ENCODE results near the gene ZEB2.

ZEB2 gene

DNA sequence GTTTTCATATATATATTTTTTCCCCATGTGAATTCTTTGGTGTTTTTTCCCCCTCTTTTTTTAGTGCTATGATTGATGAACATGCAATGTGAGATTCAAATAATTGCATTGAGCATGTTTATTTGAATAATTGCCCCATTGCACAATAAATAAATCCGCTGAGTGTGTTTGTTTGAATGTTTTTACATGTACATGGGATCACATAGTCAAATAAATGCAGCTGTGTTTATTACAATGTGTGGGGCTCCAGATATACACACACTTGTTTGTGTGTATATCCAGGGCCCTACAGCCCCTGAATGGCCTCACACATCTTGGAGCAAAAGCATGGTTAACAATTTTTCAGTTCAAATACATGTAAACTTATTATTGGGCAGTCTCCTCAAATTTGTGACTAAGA lies 134.5 kb downstream of the ZEB2 start:
- Histone ChIP-seq H3K9ac (ENCODE audit: low read length) (no peak overlapping the region), H3K27ac (ENCODE audit: low read depth, low read length) (no peak overlapping the region), H3K36me3 (ENCODE audit: insufficient read depth, low read length) (no peaks in the 10 kb centered on the region), H3K27me3 (ENCODE audit: control insufficient read depth in 1 of 2, insufficient read depth in 2 of 2, low read length in 2 of 2) (no peaks in the 10 kb centered on the region), H3K4me3 (ENCODE audit: low read depth in 1 of 2, low read length in 2 of 2) (no peak overlapping the region), H3K4me1 (ENCODE audit: insufficient read depth, low read length) (no peaks in the 10 kb centered on the region), H3K9me3 (ENCODE audit: low read length) (no peaks in the 10 kb centered on the region)

GRCh38 chr2:144383571-144384100 lies 136.3 kb downstream of the ZEB2 start:
- Histone ChIP-seq H3K27me3 (ENCODE audit: control insufficient read depth in 1 of 2, insufficient read depth in 2 of 2, low read length in 2 of 2) (no peaks in the 10 kb centered on the region), H3K4me1 (ENCODE audit: insufficient read depth, low read length) (no peaks in the 10 kb centered on the region), H3K27ac (ENCODE audit: low read depth, low read length) (no peak overlapping the region), H3K9ac (ENCODE audit: low read length) (no peak overlapping the region), H3K4me3 (ENCODE audit: low read depth in 1 of 2, low read length in 2 of 2) (no peak overlapping the region), H3K9me3 (ENCODE audit: low read length) (no peaks in the 10 kb centered on the region), H3K36me3 (ENCODE audit: insufficient read depth, low read length) (no peaks in the 10 kb centered on the region)

DNA sequence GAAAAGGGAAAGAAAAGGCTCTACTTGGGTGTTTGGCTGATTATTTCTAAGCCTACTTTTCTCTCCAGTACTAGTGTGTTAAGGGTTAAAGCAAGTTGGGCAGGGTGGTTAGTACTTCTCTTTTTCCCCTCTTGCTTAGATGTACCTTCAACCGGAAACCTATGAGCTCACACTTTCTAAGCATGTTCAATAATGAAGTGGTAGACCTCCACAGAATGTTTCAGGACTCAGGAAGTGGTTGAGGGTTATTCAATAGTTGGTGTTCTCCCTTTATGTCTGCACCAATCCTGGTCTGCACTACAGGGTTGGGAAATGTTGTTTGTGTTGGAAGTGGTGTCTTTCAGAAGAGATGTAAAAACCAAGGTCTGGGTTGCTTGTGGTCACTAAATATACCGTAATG lies 137.1 kb downstream of the ZEB2 start:
- H3K27ac ChIP-seq (ENCODE audit: low read depth, low read length) = no peak overlapping the region
- H3K9ac ChIP-seq (ENCODE audit: low read length) = no peak overlapping the region
- H3K27me3 ChIP-seq (ENCODE audit: control insufficient read depth in 1 of 2, insufficient read depth in 2 of 2, low read length in 2 of 2) = no peaks in the 10 kb centered on the region
- no peaks in the 10 kb centered on the region for H3K9me3 ChIP-seq (ENCODE audit: low read length)
- no peaks in the 10 kb centered on the region for H3K36me3 ChIP-seq (ENCODE audit: insufficient read depth, low read length)
- no peak overlapping the region for H3K4me3 ChIP-seq (ENCODE audit: low read depth in 1 of 2, low read length in 2 of 2)
- no peaks in the 10 kb centered on the region for H3K4me1 ChIP-seq (ENCODE audit: insufficient read depth, low read length)

DNA sequence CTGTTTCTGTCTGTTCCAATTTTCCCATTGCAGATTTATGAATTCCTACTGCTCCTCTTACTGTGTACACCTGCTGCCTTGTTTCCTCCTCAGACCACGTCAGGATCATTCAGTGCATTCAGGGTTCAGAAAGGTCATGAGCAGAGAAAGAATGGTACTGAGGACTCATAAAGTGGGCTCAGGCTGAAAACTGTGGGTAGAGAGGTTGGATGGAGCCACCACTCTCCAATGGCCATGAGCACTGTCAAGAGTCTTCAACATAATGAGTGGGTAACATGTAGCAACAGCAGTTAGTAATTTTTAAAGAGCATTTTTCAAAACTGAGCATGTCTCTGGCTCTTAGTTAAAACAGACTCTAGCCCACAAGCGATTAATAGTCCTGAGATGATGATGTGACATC lies 138.2 kb downstream of the ZEB2 start:
- H3K4me1 ChIP-seq (ENCODE audit: insufficient read depth, low read length) = no peaks in the 10 kb centered on the region
- H3K9me3 ChIP-seq (ENCODE audit: low read length) = no peaks in the 10 kb centered on the region
- H3K27ac ChIP-seq (ENCODE audit: low read depth, low read length) = no peak overlapping the region
- no peaks in the 10 kb centered on the region for H3K36me3 ChIP-seq (ENCODE audit: insufficient read depth, low read length)
- no peak overlapping the region for H3K9ac ChIP-seq (ENCODE audit: low read length)
- H3K4me3 ChIP-seq (ENCODE audit: low read depth in 1 of 2, low read length in 2 of 2) = no peak overlapping the region
- no peaks in the 10 kb centered on the region for H3K27me3 ChIP-seq (ENCODE audit: control insufficient read depth in 1 of 2, insufficient read depth in 2 of 2, low read length in 2 of 2)

GRCh38 chr2:144379851-144380311 lies 140.0 kb downstream of the ZEB2 start:
- no peak overlapping the region for H3K4me3 ChIP-seq (ENCODE audit: low read depth in 1 of 2, low read length in 2 of 2)
- H3K27ac ChIP-seq (ENCODE audit: low read depth, low read length) = no peak overlapping the region
- H3K9ac ChIP-seq (ENCODE audit: low read length) = no peak overlapping the region
- H3K9me3 ChIP-seq (ENCODE audit: low read length) = no peaks in the 10 kb centered on the region
- H3K4me1 ChIP-seq (ENCODE audit: insufficient read depth, low read length) = no peaks in the 10 kb centered on the region
- no peaks in the 10 kb centered on the region for H3K27me3 ChIP-seq (ENCODE audit: control insufficient read depth in 1 of 2, insufficient read depth in 2 of 2, low read length in 2 of 2)
- no peaks in the 10 kb centered on the region for H3K36me3 ChIP-seq (ENCODE audit: insufficient read depth, low read length)

GRCh38 chr2:144378551-144378950 lies 141.4 kb downstream of the ZEB2 start:
- no peaks in the 10 kb centered on the region for H3K27me3 ChIP-seq (ENCODE audit: control insufficient read depth in 1 of 2, insufficient read depth in 2 of 2, low read length in 2 of 2)
- H3K36me3 ChIP-seq (ENCODE audit: insufficient read depth, low read length) = no peaks in the 10 kb centered on the region
- no peak overlapping the region for H3K4me3 ChIP-seq (ENCODE audit: low read depth in 1 of 2, low read length in 2 of 2)
- no peaks in the 10 kb centered on the region for H3K9me3 ChIP-seq (ENCODE audit: low read length)
- no peaks in the 10 kb centered on the region for H3K4me1 ChIP-seq (ENCODE audit: insufficient read depth, low read length)
- no peak overlapping the region for H3K27ac ChIP-seq (ENCODE audit: low read depth, low read length)
- H3K9ac ChIP-seq (ENCODE audit: low read length) = no peak overlapping the region

- no peak overlapping the region for H3K9ac ChIP-seq (ENCODE audit: low read length)
- no peaks in the 10 kb centered on the region for H3K27me3 ChIP-seq (ENCODE audit: control insufficient read depth in 1 of 2, insufficient read depth in 2 of 2, low read length in 2 of 2)
- H3K4me1 ChIP-seq (ENCODE audit: insufficient read depth, low read length) = no peaks in the 10 kb centered on the region
- no peaks in the 10 kb centered on the region for H3K36me3 ChIP-seq (ENCODE audit: insufficient read depth, low read length)
- H3K4me3 ChIP-seq (ENCODE audit: low read depth in 1 of 2, low read length in 2 of 2) = no peak overlapping the region
- H3K27ac ChIP-seq (ENCODE audit: low read depth, low read length) = no peak overlapping the region
- no peaks in the 10 kb centered on the region for H3K9me3 ChIP-seq (ENCODE audit: low read length)
Measured at GRCh38 chr2:144377914-144378313, 142.0 kb downstream of the ZEB2 start.

DNA sequence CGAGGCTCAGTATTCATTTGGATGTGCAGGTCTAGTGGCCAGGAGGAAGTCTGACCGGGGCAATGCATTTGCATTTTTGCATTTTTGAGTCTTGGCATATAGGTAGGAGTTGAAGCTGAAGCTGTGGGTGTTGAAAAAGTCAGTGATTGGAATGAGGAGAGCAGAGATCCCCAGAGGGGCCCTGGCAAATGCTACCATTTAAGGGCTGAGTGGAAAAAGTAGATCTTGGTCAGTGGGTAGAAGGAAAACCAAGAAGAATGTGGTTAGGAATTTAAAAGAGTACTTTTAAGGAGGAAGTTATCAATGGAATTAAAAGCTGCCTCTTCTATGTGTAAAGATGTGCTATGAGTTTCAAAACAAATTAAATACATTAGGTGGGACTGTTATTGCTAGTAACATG lies 143.0 kb downstream of the ZEB2 start:
- Histone ChIP-seq H3K4me1 (ENCODE audit: insufficient read depth, low read length) (no peaks in the 10 kb centered on the region), H3K27ac (ENCODE audit: low read depth, low read length) (no peak overlapping the region), H3K27me3 (ENCODE audit: control insufficient read depth in 1 of 2, insufficient read depth in 2 of 2, low read length in 2 of 2) (no peaks in the 10 kb centered on the region), H3K4me3 (ENCODE audit: low read depth in 1 of 2, low read length in 2 of 2) (no peak overlapping the region), H3K36me3 (ENCODE audit: insufficient read depth, low read length) (no peaks in the 10 kb centered on the region), H3K9ac (ENCODE audit: low read length) (no peak overlapping the region), H3K9me3 (ENCODE audit: low read length) (no peaks in the 10 kb centered on the region)

DNA sequence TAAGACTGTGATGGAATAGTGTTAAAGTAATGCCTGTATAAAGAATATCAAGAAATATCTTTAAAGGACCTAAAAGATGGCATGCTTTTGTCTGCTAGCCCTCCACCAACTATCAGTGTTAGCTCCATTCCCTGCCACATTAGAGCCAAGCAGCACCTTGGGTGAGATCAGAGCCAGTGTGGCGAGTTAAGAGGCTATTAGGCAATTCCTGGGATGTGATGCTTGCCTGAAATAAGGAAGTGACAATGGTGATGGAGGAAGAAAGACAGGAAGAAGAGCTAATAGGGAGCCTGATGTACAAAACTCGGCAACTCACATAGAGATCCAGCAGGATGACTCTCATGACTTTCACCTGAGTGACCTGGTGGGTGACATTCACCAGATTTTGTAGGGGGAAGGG lies 143.5 kb downstream of the ZEB2 start:
- Histone ChIP-seq H3K9ac (ENCODE audit: low read length) (no peak overlapping the region), H3K9me3 (ENCODE audit: low read length) (no peaks in the 10 kb centered on the region), H3K36me3 (ENCODE audit: insufficient read depth, low read length) (no peaks in the 10 kb centered on the region), H3K27ac (ENCODE audit: low read depth, low read length) (no peak overlapping the region), H3K4me1 (ENCODE audit: insufficient read depth, low read length) (no peaks in the 10 kb centered on the region), H3K27me3 (ENCODE audit: control insufficient read depth in 1 of 2, insufficient read depth in 2 of 2, low read length in 2 of 2) (no peaks in the 10 kb centered on the region), H3K4me3 (ENCODE audit: low read depth in 1 of 2, low read length in 2 of 2) (no peak overlapping the region)

- Histone ChIP-seq H3K27me3 (ENCODE audit: control insufficient read depth in 1 of 2, insufficient read depth in 2 of 2, low read length in 2 of 2) (no peaks in the 10 kb centered on the region), H3K4me3 (ENCODE audit: low read depth in 1 of 2, low read length in 2 of 2) (no peak overlapping the region), H3K27ac (ENCODE audit: low read depth, low read length) (no peak overlapping the region), H3K36me3 (ENCODE audit: insufficient read depth, low read length) (no peaks in the 10 kb centered on the region), H3K4me1 (ENCODE audit: insufficient read depth, low read length) (no peaks in the 10 kb centered on the region), H3K9ac (ENCODE audit: low read length) (no peak overlapping the region), H3K9me3 (ENCODE audit: low read length) (no peaks in the 10 kb centered on the region)
Measured at GRCh38 chr2:144374163-144374661, 145.7 kb downstream of the ZEB2 start.

GRCh38 chr2:144372410-144373080 lies 147.4 kb downstream of the ZEB2 start:
- Histone ChIP-seq H3K4me1 (ENCODE audit: insufficient read depth, low read length) (no peaks in the 10 kb centered on the region), H3K36me3 (ENCODE audit: insufficient read depth, low read length) (no peaks in the 10 kb centered on the region), H3K27ac (ENCODE audit: low read depth, low read length) (no peak overlapping the region), H3K9me3 (ENCODE audit: low read length) (no peaks in the 10 kb centered on the region), H3K9ac (ENCODE audit: low read length) (no peak overlapping the region), H3K27me3 (ENCODE audit: control insufficient read depth in 1 of 2, insufficient read depth in 2 of 2, low read length in 2 of 2) (no peaks in the 10 kb centered on the region), H3K4me3 (ENCODE audit: low read depth in 1 of 2, low read length in 2 of 2) (no peak overlapping the region)

Data from muscle layer of colon (tissue), 2 donors.